Measurements from ENCODE around the gene LMOD2.

- TF ChIP-seq CTCF (IDR thresholded peaks at IDR 0.05; ENCODE audit: low read length), result no peak
- no peak for TF ChIP-seq EZH2 (optimal IDR thresholded peaks at IDR 0.05; ENCODE audit: low read depth, low read length)
These were observed 2.5 kb upstream of the LMOD2 start for GRCh38 chr7:123653162-123653561.
